Upper lobe of right lung (tissue), 1 donor: Measurements from ENCODE around the gene ARHGAP15. TPM values are rescaled to one million over a fixed set of nuclear protein-coding genes. Genes with fewer than 3 reads are reported as not detected.

Experiments used
- ATAC-seq: fragments of 200-7000 bp; cut with Tn5 transposase; one replicate; pipeline ENCODE4 v1.9.1; 2020; ENCODE audit warnings: mild to moderate bottlenecking, moderate library complexity
- DNase-seq: peaks from one replicate; pipeline ENCODE4 v3.0.0-alpha.2; 2020
- H3K27ac ChIP-seq: fragments of 200-600 bp; one replicate; pipeline ENCODE4 v1.8.0; 2022
- H3K27me3 ChIP-seq: fragments of 200-600 bp; one replicate; pipeline ENCODE4 v1.8.0; 2022; ENCODE audit warnings: mild to moderate bottlenecking
- H3K36me3 ChIP-seq: fragments of 200-600 bp; one replicate; pipeline ENCODE4 v1.8.0; 2022
- H3K4me1 ChIP-seq: fragments of 200-600 bp; one replicate; pipeline ENCODE4 v1.8.0; 2022
- H3K4me3 ChIP-seq: fragments of 200-600 bp; one replicate; pipeline ENCODE4 v1.8.0; 2022; ENCODE audit warnings: mild to moderate bottlenecking
- H3K9me3 ChIP-seq: fragments of 200-600 bp; one replicate; pipeline ENCODE4 v1.8.0; 2022
- CTCF ChIP-seq: fragments of 200-600 bp; IDR thresholded peaks from one replicate; pipeline ENCODE4 v1.8.0; 2022; ENCODE audit warnings: antibody characterized with exemption
- intact Hi-C: fragments of 100-400 bp; cut with DNase I; formaldehyde crosslinking; loops from one replicate; pipeline ENCODE4 v1.11.0; 2022
- total RNA-seq: library from RNA; stranded (reverse); fragmentation: NEBNext Ultra II Directional; extraction: Animal tissue kit (Norgen Biotek cat#: 25700); gene quantifications from one replicate; pipeline ENCODE4 v1.2.1, GENCODE V29; 2021
- donor health status: DM: no; HTN: yes; CAD: no; lungs with severe emphysema.

ARHGAP15 gene
- total RNA-seq, 1 donor from 2014 or later: 19.2 TPM

- intact Hi-C loops: no loop called here
Observed at GRCh38 chr2:143710196-143710595, 581.0 kb downstream of the ARHGAP15 start.

DNA sequence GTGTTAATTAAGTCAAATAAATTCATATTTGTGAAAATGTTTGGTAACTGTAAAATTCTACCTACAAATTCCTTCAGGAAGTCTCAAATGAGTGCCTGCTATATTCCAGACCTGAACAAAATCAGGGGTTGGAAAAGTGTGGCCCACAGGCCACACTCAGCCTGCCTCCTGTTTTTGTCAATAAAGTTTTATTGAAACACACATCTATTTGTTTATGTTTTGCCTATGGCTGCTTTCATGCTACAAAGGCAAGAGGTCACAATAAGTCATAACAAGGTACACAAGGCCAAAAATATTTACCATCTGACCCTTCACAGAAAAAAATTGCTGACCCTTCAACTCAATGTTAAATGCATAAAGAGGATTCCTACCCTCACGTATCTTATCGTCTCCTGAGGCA, 581.7 kb downstream of the ARHGAP15 start:
- Histone ChIP-seq H3K4me3 (no peak overlapping the region), H3K4me1 (no peaks in the 10 kb centered on the region), H3K27ac (no peak overlapping the region), H3K27me3 (no peaks in the 10 kb centered on the region), H3K9me3 (no peaks in the 10 kb centered on the region), H3K36me3 (no peaks in the 10 kb centered on the region)
- no peak for TF ChIP-seq CTCF
- intact Hi-C loops: no loop called here
- DNase-seq: no peak
- no peak for ATAC-seq

More at GRCh38 chr2:143710196-143710595, 581.0 kb downstream of the ARHGAP15 start:
- Histone ChIP-seq H3K9me3 (no peaks in the 10 kb centered on the region), H3K4me3 (no peak overlapping the region), H3K36me3 (no peaks in the 10 kb centered on the region), H3K27me3 (no peaks in the 10 kb centered on the region), H3K4me1 (no peaks in the 10 kb centered on the region), H3K27ac (no peak overlapping the region)
- DNase-seq (no peak), ATAC-seq (no peak)
- no peak for TF ChIP-seq CTCF

DNA sequence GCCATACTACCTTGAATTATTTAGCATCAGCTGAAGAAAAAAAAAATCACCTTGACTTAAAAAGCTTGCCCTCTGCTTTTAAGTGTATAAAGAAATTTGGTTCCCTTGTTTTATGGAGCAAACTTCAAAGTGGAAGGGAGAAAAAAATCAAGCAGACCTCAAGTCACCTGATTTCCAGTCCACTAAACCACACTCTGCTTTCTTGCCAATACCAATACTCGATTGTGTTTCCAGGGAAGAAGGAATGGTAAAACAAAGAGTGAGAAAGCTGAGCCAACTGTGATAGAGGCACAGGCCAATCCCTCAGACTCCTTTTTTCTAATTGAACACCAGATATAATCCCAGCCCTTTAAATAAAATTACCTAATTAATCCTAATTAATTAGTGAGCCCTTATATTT, 587.3 kb downstream of the ARHGAP15 start:
- intact Hi-C loops: no loop called here
- TF ChIP-seq CTCF: no peak
- no peaks in the 10 kb centered on the region for H3K9me3 ChIP-seq
- H3K4me3 ChIP-seq: no peak overlapping the region
- H3K27ac ChIP-seq: no peak overlapping the region
- H3K27me3 ChIP-seq: no peaks in the 10 kb centered on the region
- DNase-seq (no peak), ATAC-seq (no peak)
- no peaks in the 10 kb centered on the region for H3K4me1 ChIP-seq
- no peaks in the 10 kb centered on the region for H3K36me3 ChIP-seq

- no peak for DNase-seq
- Histone ChIP-seq H3K9me3 (no peaks in the 10 kb centered on the region), H3K4me3 (peak overlapping the region; percentile 12), H3K4me1 (no peaks in the 10 kb centered on the region), H3K36me3 (no peaks in the 10 kb centered on the region), H3K27me3 (no peaks in the 10 kb centered on the region), H3K27ac (peak overlapping the region; percentile 63)
- intact Hi-C loops: no loop called here
- TF ChIP-seq CTCF: no peak
- no peak for ATAC-seq
Observed at GRCh38 chr2:143717053-143717452, 587.8 kb downstream of the ARHGAP15 start.

DNA sequence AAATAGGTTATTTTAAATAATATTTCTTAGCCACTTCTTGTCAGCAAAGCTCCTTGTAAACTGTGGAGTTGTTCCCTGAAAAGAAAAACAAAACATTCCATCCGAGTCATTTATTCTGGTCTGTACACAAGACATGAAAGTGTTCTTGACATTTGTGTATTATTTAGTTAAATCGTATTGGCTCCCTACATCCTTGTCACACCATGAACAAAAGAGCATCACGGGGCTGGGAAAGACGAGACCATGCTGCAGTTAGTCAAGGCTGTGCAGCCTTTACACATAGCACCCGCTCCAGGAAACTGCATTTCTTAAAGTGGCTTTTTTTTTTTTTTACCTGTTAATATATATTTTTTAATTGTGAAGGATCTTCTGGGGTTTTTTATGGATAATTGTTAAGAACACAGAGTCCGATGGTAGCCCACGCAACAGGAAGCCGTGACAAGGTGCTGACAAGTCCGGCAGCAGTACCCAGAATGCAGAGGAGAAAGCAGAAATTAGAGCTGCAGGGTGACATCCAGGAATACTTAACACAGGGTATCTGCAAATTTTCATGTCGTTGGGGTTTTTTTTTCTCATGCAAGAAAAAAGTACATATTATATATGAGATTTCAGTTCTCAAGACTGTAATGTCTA, 588.4 kb downstream of the ARHGAP15 start:
- H3K9me3 ChIP-seq: no peaks in the 10 kb centered on the region
- ATAC-seq: no peak
- peak overlapping the region; percentile 12 for H3K4me3 ChIP-seq
- peak overlapping the region; percentile 63 for H3K27ac ChIP-seq
- H3K27me3 ChIP-seq: no peaks in the 10 kb centered on the region
- DNase-seq: no peak
- intact Hi-C loops: no loop called here
- H3K36me3 ChIP-seq: no peaks in the 10 kb centered on the region
- H3K4me1 ChIP-seq: no peaks in the 10 kb centered on the region
- TF ChIP-seq CTCF: no peak

GRCh38 chr2:143718745-143719144, 589.5 kb downstream of the ARHGAP15 start:
- no peak for ATAC-seq
- intact Hi-C loops: no loop called here
- Histone ChIP-seq H3K4me1 (no peaks in the 10 kb centered on the region), H3K27me3 (no peaks in the 10 kb centered on the region), H3K27ac (no peak overlapping the region), H3K9me3 (no peaks in the 10 kb centered on the region), H3K36me3 (no peaks in the 10 kb centered on the region), H3K4me3 (no peak overlapping the region)
- DNase-seq: no peak
- no peak for TF ChIP-seq CTCF
